SJCRH30 (cell line): ENCODE results near the gene NELFB. TPM values are rescaled to one million over a fixed set of nuclear protein-coding genes. Genes with fewer than 3 reads are reported as not detected.
A peak's percentile ranks its signal among the peaks of the same experiment; 100 is the strongest.

ENCODE experiments used
- DNase-seq, 2 experiments: peaks; one replicate each; pipeline ENCODE4 v3.0.0-alpha.2; 2015 to 2020
- H3K27ac ChIP-seq: fragments of 250-450 bp; sonication (Bioruptor Pico); 2 replicates; pipeline ENCODE4 v1.5.1; 2020; ENCODE audit warnings: mild to moderate bottlenecking, moderate library complexity
- H3K27me3 ChIP-seq: fragments of 250-450 bp; sonication (Bioruptor Pico); 2 replicates; pipeline ENCODE4 v1.5.1; 2020; ENCODE audit warnings: mild to moderate bottlenecking, moderate library complexity
- H3K36me3 ChIP-seq: fragments of 250-450 bp; sonication (Bioruptor Pico); 2 replicates; pipeline ENCODE4 v1.5.1; 2020; ENCODE audit warnings: mild to moderate bottlenecking, moderate library complexity
- H3K4me1 ChIP-seq: fragments of 250-450 bp; sonication (Bioruptor Pico); 2 replicates; pipeline ENCODE4 v1.5.1; 2020; ENCODE audit warnings: mild to moderate bottlenecking, moderate library complexity
- H3K4me3 ChIP-seq: fragments of 250-450 bp; sonication (Bioruptor Pico); 2 replicates; pipeline ENCODE4 v1.5.1; 2020; ENCODE audit warnings: mild to moderate bottlenecking, moderate library complexity
- H3K9me3 ChIP-seq: fragments of 250-450 bp; sonication (Bioruptor Pico); replicated peaks from 2 replicates; pipeline ENCODE4 v1.5.1; 2020; ENCODE audit warnings: mild to moderate bottlenecking, moderate library complexity
- total RNA-seq: library from RNA; depleted of rRNA; stranded (reverse); fragments of >200 nt; shearing (Covaris generic); gene quantifications from 2 replicates; pipeline ENCODE4 v1.2.3, GENCODE V29; 2014

NELFB gene
- total RNA-seq, 1 experiment from 2014 or later, result 65.5 TPM

GRCh38 chr9:137228968-137229896 lies 25.9 kb upstream of the NELFB start:
- Histone ChIP-seq H3K4me3 (no peak overlapping the region), H3K36me3 (no peaks in the 10 kb centered on the region), H3K27ac (no peak overlapping the region), H3K9me3 (no peaks in the 10 kb centered on the region), H3K27me3 (peaks cover 25% of the 10 kb centered on the region), H3K4me1 (peaks cover 31% of the 10 kb centered on the region)
- DNase-seq, result no peak

GRCh38 chr9:137229903-137230704 lies 25.0 kb upstream of the NELFB start:
- no peak for DNase-seq
- H3K4me3 ChIP-seq, result no peak overlapping the region
- H3K9me3 ChIP-seq, result no peaks in the 10 kb centered on the region
- no peaks in the 10 kb centered on the region for H3K36me3 ChIP-seq
- peaks cover 22% of the 10 kb centered on the region; the same call in 1 of the 2 replicates for H3K4me1 ChIP-seq
- H3K27me3 ChIP-seq, result peaks cover 25% of the 10 kb centered on the region
- no peak overlapping the region for H3K27ac ChIP-seq

- Histone ChIP-seq H3K27me3 (peaks cover 25% of the 10 kb centered on the region), H3K4me1 (peaks cover 17% of the 10 kb centered on the region), H3K36me3 (no peaks in the 10 kb centered on the region), H3K27ac (no peak within 1 kb of the TSS), H3K4me3 (no peak within 1 kb of the TSS), H3K9me3 (no peaks in the 10 kb centered on the region)
- no peak for DNase-seq
These were observed 24.3 kb upstream of the NELFB start, which contains the start of gene SLC34A3 for GRCh38 chr9:137230705-137231371. TSS of gene SLC34A3 (plus strand) at chr9:137230901. CDS start at chr9:137231703, 802 bp downstream.

- H3K4me3 ChIP-seq, result no peak overlapping the region
- DNase-seq, result no peak
- H3K36me3 ChIP-seq, result no peaks in the 10 kb centered on the region
- peaks cover 25% of the 10 kb centered on the region for H3K27me3 ChIP-seq
- no peaks in the 10 kb centered on the region for H3K9me3 ChIP-seq
- H3K4me1 ChIP-seq, result peaks cover 17% of the 10 kb centered on the region
- no peak overlapping the region for H3K27ac ChIP-seq
These were observed 23.6 kb upstream of the NELFB start for GRCh38 chr9:137231372-137232039.

GRCh38 chr9:137232101-137232500 lies 23.0 kb upstream of the NELFB start:
- peaks cover 17% of the 10 kb centered on the region for H3K4me1 ChIP-seq
- H3K4me3 ChIP-seq, result no peak overlapping the region
- H3K27ac ChIP-seq, result no peak overlapping the region
- no peak for DNase-seq
- H3K36me3 ChIP-seq, result no peaks in the 10 kb centered on the region
- H3K27me3 ChIP-seq, result peaks cover 25% of the 10 kb centered on the region
- no peaks in the 10 kb centered on the region for H3K9me3 ChIP-seq

- Histone ChIP-seq H3K27me3 (peaks cover 25% of the 10 kb centered on the region), H3K9me3 (no peaks in the 10 kb centered on the region), H3K4me1 (peaks cover 18% of the 10 kb centered on the region), H3K4me3 (no peak overlapping the region), H3K36me3 (no peaks in the 10 kb centered on the region), H3K27ac (no peak overlapping the region)
- DNase-seq, result no peak
These were observed 22.6 kb upstream of the NELFB start for GRCh38 chr9:137232510-137232909.

GRCh38 chr9:137233143-137233980 lies 21.8 kb upstream of the NELFB start:
- peaks cover 26% of the 10 kb centered on the region for H3K4me1 ChIP-seq
- no peak for DNase-seq
- no peak overlapping the region for H3K27ac ChIP-seq

GRCh38 chr9:137234055-137234697 lies 21.0 kb upstream of the NELFB start:
- Histone ChIP-seq H3K4me1 (peaks cover 34% of the 10 kb centered on the region), H3K27ac (no peak overlapping the region), H3K9me3 (no peaks in the 10 kb centered on the region), H3K4me3 (no peak overlapping the region), H3K27me3 (peaks cover 14% of the 10 kb centered on the region), H3K36me3 (no peaks in the 10 kb centered on the region)
- no peak for DNase-seq

More at GRCh38 chr9:137233143-137233980, 21.8 kb upstream of the NELFB start:
- Histone ChIP-seq H3K27me3 (peaks cover 22% of the 10 kb centered on the region), H3K9me3 (no peaks in the 10 kb centered on the region), H3K36me3 (no peaks in the 10 kb centered on the region), H3K4me3 (no peak overlapping the region)

- H3K4me1 ChIP-seq, result peaks cover 35% of the 10 kb centered on the region
- H3K27me3 ChIP-seq, result peaks cover 8% of the 10 kb centered on the region; the same call in 1 of the 2 replicates
- no peaks in the 10 kb centered on the region for H3K36me3 ChIP-seq
- H3K4me3 ChIP-seq, result no peak overlapping the region
- no peak for DNase-seq
- H3K9me3 ChIP-seq, result no peaks in the 10 kb centered on the region
- no peak overlapping the region for H3K27ac ChIP-seq
These were observed 20.2 kb upstream of the NELFB start for GRCh38 chr9:137234758-137235423.

GRCh38 chr9:137235424-137236237 lies 19.5 kb upstream of the NELFB start:
- H3K27me3 ChIP-seq, result peaks cover 1% of the 10 kb centered on the region; the same call in 1 of the 2 replicates
- H3K36me3 ChIP-seq, result no peaks in the 10 kb centered on the region
- peaks cover 35% of the 10 kb centered on the region for H3K4me1 ChIP-seq
- H3K4me3 ChIP-seq, result no peak overlapping the region
- no peaks in the 10 kb centered on the region for H3K9me3 ChIP-seq
- DNase-seq, result no peak
- H3K27ac ChIP-seq, result no peak overlapping the region

GRCh38 chr9:137236238-137236935 lies 18.7 kb upstream of the NELFB start:
- H3K4me3 ChIP-seq, result no peak overlapping the region
- H3K27ac ChIP-seq, result no peak overlapping the region; the same call in 1 of the 2 replicates
- H3K36me3 ChIP-seq, result no peaks in the 10 kb centered on the region
- DNase-seq, result peak; percentile 92 to 96
- no peaks in the 10 kb centered on the region for H3K9me3 ChIP-seq
- peaks cover 35% of the 10 kb centered on the region for H3K4me1 ChIP-seq
- H3K27me3 ChIP-seq, result no peaks in the 10 kb centered on the region; the same call in 1 of the 2 replicates
